ENCODE measurements around the gene PSMD13.

PSMD13 gene

GRCh38 chr11:250740-251299 is 14.0 kb downstream of the PSMD13 start:
- DNase-seq (ENCODE audit: low read depth), result no peak

DNA sequence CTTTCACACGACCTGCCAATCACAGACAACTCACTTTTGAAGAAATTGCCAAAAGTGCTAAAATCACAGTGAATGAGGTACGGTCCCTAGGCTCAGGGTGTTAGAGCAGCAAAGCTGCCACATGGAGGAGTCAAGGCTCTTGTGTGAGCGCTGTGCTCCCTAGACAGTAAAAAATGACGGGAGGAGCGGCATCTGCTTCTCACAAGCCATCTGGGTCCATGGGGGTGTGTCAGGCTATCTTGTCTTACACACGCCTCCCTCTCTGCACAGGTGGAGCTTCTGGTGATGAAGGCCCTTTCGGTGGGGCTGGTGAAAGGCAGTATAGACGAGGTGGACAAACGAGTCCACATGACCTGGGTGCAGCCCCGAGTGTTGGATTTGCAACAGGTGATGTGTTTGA is 14.8 kb downstream of the PSMD13 start:
- no peak for DNase-seq (ENCODE audit: low read depth)

DNA sequence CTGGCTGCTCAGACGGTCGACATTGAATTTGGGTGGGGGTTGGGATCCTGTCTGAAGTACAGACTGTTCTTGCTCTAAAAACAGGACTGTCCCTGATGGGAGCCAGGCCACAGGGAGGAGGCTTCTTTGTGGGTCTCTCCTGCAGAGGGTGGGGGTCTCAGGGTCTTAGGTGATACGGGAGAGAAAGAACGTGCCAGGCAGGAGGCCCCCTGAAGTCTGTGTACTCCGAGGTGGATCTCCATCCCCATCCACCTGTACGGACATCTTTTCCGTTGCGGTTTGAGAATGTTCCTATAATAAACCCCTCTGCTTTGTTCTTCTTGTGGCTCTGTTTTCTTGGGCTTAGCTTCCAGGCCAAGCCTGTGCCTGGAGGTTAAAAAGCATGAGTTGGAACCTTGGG is 15.9 kb downstream of the PSMD13 start:
- DNase-seq (ENCODE audit: low read depth), result no peak

DNA sequence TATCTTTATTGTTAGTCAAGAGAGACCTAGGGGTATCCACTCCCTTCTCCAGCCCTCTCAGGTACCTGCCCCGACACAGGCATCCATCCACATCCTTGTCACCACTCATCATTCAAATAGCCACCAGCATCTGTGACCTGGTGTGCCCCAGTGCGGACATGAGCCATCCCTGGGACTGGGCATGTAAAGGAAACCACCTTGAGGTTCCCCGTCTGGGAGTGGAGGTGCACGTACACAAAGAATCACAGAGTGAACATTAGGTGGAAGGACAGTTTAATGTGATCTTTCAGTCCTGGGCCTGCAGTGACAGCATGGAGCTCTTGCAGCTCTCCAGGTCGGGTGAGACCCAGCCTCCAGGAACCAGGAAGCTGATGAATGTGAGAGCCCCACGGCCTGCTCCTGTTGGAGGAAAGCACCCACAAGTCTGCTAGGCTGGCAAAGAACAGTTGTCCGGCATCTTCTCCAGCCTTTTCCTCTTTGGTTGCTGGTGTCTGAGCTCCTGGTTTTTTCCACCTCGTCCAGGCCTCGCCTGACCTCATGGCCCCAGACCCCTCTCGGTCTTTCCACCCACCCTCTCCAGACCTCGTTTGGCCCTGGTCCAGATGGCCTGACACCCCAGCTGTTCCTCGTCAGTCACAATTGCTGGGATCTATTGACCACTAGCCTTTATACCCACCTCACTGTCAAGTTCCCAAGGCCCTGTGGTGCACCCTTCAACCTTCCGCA is 16.5 kb downstream of the PSMD13 start:
- DNase-seq (ENCODE audit: low read depth), result no peak

DNA sequence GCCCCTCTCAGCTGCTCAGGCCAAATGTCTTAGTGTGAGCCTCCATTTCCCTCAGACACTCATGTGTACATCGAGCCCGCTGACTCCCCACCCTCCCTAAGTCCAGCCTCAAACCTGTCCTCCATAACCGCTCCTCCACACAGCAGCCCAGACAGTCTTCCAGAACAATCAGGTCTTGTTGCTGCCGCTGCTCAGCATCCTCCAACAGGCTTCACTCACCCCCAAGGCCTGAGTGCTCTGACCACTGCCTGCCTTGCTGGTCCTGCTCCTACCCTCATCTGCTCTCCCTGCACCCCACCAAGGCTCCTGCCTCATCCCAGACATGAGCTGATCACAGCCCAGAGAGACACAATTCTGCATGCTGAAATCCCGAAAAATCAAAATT is 17.1 kb downstream of the PSMD13 start:
- DNase-seq (ENCODE audit: low read depth), result no peak

GRCh38 chr11:255176-255575 is 18.4 kb downstream of the PSMD13 start:
- DNase-seq (ENCODE audit: low read depth), result no peak

DNA sequence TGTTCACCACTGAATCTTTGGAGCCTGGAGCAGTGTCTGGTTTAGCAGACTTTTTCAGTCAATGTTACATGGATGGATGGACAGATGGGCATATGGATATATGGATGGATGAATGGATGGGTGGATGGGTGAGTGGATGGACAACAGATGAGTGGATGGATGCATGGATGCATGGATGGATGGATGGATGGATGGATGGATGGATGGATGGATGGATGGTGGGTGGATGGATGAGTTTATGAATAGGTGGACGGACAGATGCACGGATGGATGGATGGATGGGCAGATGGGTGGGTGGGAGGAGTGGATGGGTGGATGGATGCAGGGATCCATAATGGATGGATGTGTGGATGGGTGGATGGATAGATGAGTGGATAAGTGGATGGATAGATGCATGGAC is 19.0 kb downstream of the PSMD13 start:
- DNase-seq (ENCODE audit: low read depth), result no peak

- DNase-seq (ENCODE audit: low read depth), result no peak
Observed at GRCh38 chr11:256952-257737, 20.4 kb downstream of the PSMD13 start.

DNA sequence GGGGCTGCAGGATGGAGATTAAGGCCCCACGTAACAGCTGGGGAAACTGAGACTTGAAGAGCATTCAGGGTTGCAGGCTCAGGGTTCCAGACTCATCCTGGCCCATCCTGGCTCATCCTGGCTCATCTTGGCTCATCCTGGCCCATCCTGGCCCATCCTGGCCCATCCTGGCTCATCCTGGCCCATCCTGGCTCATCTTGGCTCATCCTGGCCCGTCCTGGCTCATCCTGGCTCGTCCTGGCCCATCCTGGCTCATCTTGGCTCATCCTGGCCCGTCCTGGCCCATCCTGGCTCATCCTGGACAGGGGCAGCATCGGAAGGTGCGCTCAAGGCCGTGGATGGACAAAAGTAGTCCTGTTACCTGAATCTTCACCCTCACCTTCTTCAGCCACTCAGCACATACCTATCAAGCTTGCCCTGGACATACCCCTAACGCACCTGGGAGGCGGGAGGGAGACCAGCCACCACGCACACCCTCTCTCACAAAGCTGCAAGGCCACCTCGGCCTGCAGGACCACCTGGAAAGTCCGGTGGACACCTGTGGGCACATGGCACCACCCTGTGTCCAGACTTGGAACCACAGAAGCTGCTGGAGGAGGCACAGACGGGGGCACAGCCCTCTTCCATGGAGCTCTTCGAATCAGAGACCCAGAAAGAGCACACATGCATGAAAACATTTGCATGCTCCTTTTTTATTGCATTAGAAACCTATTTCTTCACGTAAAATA is 21.2 kb downstream of the PSMD13 start:
- no peak for DNase-seq (ENCODE audit: low read depth)

DNA sequence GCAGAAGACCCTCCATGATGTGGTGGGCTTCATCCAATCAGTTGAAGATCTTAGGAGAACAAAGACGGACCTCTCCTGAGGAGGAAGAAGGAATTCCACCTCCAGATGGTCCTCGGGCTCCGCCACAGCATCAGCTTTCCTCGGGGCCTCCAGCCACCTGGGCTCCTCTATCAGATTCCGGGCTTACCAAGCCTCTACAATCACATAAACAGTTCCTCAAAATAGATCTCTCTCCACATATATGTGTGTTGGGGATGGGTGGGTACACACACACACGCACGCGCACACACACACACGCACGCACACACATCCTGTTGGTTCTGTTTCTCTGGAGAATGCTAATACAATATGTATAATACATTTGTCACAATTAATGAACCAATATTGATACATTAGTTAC is 22.6 kb downstream of the PSMD13 start:
- DNase-seq (ENCODE audit: low read depth), result no peak

DNA sequence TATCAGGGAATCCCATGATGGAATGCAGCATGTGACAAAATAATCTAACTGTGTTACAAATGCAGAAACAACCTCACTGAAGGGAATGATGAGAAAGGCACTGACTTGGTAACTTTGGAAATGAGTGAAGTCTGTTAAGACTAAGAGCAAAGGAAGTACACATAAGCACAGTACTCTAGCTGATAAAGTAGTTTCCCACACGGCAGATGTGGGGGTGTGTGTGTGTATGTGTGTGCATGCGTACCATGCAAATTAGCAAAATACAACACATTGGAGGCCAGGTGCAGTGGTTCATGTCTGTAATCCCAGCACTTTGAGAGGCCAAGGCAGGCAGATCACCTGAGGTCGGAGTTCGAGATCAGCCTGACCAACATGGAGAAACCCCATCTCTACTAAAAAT is 24.8 kb downstream of the PSMD13 start:
- DNase-seq (ENCODE audit: low read depth), result no peak

GRCh38 chr11:266676-267439 is 30.1 kb downstream of the PSMD13 start:
- DNase-seq (ENCODE audit: low read depth), result no peak

GRCh38 chr11:267491-267994 is 30.8 kb downstream of the PSMD13 start:
- DNase-seq (ENCODE audit: low read depth), result no peak

GRCh38 chr11:268716-269145 is 32.0 kb downstream of the PSMD13 start:
- DNase-seq (ENCODE audit: low read depth), result peak; percentile 23

DNA sequence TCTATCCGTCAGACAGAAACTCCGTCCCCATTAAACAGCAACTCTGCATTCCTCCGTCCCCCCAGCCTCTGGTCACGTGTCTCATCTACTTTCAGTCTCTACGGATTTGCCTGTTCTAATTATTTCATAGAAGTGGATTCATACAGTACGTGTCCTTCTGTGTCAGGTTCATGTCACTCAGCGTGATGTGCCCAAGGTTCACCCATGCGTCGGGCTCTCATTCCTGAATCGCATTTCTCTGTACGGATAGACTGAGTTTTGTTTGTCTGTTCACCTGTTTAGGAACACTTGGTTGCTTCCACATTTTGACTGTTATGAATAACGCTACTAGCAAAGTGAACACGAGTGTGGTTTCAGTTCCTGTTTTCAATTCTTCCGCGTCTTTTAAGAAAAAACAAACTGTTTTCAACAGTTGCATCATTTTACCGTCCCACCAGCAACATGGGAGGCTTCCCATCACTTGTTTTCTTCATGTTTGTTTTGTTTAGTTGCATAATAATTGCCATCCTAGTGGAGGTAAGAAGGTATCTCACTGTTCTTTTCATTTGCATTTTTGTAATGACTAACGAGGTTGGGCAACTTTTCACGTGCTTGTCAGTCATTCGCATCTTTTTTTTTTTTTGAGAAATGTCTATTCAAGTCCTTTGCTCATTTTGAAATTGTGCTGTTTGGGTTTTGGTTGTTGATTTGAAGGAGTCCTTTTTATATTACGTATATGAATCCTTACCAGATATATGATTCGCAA is 32.5 kb downstream of the PSMD13 start:
- DNase-seq (ENCODE audit: low read depth), result no peak

DNA sequence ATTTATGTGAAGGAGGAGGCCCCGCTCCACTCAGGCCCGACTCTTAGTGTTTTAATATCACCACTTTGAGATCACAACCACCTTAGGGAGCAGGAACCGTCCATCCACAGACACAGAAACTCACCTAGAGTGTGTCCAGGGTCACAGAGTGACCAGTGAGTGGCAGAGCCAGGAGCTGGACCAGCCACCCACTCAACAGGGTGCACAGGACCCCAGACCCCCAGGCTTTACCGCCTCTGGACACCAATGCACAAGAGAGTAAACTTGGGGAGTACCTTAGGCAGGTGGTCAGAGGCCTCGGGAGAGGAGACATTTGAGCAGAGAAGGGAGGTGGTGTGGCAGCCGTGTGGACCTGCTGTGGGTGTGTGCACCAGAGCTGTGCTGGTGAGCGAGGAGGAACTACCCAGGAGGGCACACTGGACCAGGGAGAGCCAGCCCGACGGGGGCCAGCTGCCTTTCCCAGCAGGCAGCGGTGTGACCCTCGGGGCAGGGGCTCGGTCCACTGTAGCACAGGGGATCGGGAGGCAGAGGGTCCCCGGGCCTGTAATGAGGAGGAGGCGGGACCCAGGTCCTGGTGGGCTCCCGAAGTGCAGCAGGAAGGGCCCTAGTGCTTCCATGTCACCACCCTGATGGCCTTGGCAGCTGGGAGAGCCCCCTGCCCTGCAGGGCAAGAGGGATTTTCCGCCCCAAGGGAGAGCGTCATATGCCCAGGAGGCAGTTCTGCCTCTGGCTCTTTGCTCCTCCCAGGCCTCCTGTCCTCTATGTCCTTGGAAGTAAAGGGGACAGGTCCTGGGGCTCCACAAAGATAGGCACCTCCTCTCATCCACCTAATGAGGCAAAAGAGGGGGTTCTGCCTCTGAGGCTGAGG is 33.9 kb downstream of the PSMD13 start:
- DNase-seq (ENCODE audit: low read depth), result no peak

- DNase-seq (ENCODE audit: low read depth), result no peak
Observed at GRCh38 chr11:271319-271715, 34.5 kb downstream of the PSMD13 start.

DNA sequence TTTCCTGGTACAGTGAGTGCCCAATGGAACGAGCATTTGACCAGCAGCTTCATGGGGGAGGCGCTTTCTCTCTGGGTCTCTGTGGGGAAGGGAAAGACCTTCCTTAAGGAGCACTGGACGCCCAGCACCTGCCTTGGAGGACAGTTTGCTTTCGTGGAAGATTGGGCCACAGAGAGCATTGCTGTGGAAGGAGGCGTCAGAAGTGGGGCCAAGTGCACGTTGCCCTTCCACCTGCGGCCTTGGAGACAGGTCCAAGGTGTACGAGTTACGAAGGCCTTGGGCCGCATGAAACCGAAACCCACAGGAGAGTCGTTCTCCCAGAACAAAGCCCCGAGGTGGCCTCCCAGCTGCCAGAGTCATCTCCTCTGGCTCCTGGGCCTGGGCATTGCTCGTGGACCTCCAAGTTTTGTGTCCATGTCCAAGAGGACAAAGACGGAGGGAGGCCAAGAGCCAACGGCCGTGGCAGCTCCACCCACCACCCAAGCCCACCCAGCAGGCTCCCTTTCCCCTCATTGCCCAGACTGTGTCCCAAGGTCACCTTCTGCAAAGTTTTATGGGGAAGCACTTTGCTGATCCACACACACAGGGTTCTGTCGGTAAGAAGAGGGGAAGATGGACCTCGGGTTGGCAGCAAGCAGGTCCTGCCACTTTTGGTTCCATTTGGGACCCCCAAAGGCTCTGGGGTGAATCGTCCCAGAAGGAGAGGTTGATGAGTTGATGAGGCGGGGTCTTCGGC is 35.6 kb downstream of the PSMD13 start:
- DNase-seq (ENCODE audit: low read depth), result no peak

DNA sequence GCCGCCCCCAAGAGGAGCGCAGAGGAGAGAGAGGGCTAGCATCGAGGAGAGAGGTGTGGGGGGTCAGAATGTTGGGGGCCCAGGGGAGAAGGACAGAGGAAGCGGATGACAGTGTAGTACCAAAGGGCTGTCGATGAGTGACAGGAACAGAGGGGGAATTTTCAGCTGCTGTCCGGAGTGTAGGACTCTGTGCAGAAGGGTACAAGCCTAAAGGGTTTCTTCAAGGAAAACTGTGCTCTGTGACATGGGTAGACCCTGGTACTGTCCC is 36.1 kb downstream of the PSMD13 start:
- DNase-seq (ENCODE audit: low read depth), result no peak

- no peak for DNase-seq (ENCODE audit: low read depth)
Observed at GRCh38 chr11:276219-276618, 39.4 kb downstream of the PSMD13 start.
